GM18499 (cell line): ENCODE results near the gene PDE6B.

ENCODE experiments used
- ATAC-seq: cut with Tn5 transposase; IDR thresholded peaks from one replicate; pipeline ENCODE4 v1.9.1; 2021; ENCODE audit warnings: moderate number of reproducible peaks; ENCODE audit not compliant: insufficient read depth, unreplicated experiment

Gene PDE6B

GRCh38 chr4:600166-600565, 25.2 kb upstream of the PDE6B start:
- no peak for ATAC-seq

GRCh38 chr4:600850-601515, 24.4 kb upstream of the PDE6B start:
- no peak for ATAC-seq

- ATAC-seq, result no peak
These were observed 23.5 kb upstream of the PDE6B start for GRCh38 chr4:601612-602558.

- no peak for ATAC-seq
These were observed 22.8 kb upstream of the PDE6B start for GRCh38 chr4:602559-602942.

DNA sequence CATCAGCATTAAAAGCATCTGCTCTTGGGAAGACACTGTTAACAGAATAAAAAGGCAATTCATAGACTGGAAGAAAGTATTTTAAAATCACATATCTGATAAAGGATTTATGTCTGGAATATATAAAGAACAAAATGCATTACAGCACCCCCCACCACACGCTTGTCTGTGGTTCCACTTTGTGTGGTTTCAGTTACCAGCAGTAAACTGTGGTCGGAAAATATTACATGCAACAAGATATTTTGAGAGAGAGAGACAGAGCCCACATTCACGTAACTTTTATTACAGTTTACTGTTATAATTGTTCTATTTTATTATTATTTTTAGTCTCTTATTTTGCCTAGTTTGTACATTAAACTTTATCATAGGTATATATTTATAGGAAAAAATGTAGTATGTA, 21.2 kb upstream of the PDE6B start:
- no peak for ATAC-seq

DNA sequence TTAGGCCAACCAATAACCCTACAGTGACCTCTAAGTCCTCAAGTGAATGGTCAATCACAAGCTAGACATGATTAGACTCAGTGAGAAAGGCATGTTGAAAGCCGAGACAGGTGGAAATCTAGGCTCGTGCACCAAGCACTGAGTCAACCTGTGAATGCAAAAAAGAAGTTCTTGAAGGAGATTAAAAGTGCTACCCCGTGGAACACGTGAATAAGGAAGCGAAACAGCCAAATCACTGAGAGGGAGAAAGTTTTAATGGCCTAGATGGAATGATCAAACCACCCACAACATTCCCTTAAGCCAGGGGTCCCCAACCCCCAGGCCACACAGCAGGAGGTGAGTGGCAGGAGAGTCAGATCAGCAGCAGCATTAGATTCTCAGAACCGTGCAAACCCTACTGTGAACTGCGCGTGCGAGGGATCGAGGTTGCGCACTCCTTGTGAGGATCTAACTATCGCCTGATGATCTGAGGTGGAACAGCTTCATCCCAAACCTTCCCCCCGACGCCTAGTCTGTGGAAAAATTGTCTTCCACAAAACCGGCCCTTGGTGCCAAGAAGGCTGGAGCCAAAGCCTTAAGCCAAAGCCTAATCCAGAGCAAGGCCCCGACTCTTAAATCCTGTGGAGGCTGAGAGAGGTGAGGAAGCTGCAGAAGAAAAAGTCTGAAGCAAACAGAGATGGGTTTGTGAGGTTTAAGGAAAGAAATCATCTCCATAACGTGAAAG, 19.5 kb upstream of the PDE6B start:
- ATAC-seq, result no peak

DNA sequence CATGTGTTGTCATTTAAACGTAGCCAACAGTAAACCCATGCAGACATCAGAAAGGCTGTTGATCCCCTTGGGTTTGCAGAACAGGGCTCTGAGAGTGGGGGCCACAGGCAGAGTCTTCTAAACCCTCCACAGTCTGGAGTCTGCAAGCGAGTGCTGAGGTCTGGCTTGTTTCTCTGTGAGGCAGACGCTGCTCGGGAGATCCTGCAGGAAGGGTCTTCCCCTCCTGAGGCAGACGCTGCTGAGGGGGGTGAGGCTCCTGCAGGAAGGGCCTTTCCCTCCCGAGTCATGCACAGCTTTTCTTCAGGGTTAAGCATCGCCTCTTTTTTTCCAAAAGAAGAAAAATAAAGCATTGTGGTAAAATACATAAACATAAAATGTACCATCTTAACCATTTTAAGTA, 17.1 kb upstream of the PDE6B start:
- no peak for ATAC-seq

GRCh38 chr4:609400-610050, 15.8 kb upstream of the PDE6B start:
- no peak for ATAC-seq

- no peak for ATAC-seq
These were observed 14.7 kb upstream of the PDE6B start for GRCh38 chr4:610411-611261.

GRCh38 chr4:612052-612748, 13.2 kb upstream of the PDE6B start:
- no peak for ATAC-seq

- ATAC-seq, result no peak
These were observed 12.6 kb upstream of the PDE6B start for GRCh38 chr4:612749-613125.

GRCh38 chr4:613126-613525, 12.2 kb upstream of the PDE6B start:
- no peak for ATAC-seq

DNA sequence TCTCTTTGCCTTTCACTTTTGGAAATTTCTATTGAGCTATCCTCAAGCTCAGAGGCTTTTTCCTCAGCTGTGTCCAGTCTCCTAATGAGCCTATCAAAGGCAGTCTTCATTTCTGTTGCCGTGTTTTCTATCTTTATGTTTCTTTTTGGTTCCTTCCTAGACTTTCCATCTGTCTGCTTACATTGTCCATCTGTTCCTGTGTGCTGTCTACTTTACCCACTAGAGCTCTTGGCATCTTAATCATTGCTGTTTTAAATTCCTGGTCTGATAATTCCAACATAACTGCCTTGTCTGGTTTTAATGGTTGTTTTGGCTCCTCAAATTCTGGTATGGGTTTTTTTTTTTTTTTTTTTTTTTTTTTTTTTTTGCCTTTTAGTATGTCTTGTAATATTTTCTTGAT, 9.3 kb upstream of the PDE6B start:
- ATAC-seq, result no peak

DNA sequence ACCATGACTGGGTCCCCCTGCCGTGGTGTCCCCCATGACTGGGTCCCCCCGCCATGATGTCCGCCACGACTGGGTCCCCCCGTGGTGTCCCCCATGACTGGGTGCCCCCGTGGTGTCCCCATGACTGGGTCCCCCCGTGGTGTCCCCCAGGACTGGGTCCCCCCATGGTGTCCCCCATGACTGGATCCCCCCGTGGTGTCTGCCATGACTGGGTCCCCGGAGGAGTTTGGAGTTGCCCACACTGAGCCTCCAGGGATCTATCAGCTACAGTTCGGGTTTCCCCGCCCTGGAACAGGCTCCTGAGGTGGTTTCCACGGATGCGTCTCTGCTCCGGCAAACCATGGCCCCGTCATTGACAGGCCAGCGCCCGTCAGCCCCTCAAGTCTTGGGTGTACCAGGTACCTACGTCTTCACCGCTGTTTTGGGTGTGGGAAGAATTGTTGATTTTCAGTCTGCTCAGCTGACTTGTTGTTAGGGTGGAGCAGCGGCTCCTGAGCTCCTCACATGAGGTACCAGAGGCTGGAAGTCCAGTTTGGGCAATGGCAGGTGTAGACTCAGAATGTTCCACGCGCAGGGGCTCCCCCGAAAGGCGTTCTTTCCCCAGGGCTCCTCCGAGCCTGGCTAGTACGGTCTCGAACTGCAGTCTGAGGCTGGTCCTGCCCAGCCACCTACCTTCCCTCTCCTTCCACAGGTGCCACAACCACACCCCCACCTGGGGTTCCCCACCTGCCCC, 8.3 kb upstream of the PDE6B start:
- ATAC-seq, result no peak

- no peak for ATAC-seq
These were observed 7.4 kb upstream of the PDE6B start for GRCh38 chr4:617644-618641.

DNA sequence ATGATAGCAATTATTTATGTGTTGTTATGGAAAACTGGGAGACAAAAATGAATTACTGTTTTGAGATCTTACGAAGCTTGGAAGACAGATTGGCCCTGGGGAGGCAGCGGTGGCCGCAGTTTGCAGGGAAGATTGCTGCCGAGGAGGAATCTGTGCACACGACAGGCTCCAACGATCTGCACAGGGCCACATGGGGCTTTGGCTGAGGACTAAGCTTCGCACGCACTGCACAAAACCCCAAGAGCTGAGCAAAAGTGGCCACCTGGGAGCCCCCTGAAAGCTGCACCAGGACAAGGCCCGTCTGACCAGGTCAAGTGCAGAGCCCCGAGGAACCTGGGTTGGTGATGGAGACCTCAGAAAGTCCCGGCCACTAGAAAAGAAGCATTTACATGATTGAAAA, 5.2 kb upstream of the PDE6B start:
- no peak for ATAC-seq

DNA sequence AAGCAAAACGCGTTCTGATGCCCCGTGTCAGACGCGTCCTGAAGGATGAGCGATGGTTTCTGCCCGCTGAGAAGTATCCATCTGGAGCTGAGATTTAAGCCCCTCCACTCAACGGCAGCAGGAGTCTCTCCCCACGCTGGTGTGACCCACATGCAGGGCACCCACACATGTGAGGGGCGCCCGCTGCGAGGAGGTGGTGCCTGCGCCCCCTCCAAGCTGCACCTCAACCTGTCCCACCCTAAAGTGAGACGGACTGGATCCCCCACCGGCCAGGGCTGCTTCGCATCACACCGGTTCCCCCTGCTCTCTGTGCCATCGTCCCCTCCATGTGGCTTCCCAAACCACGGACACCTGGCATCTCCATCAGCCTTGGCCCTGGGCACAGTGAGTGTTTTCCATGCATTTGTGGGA, 4.5 kb upstream of the PDE6B start:
- ATAC-seq, result no peak
